GM06990 (cell line): ENCODE data around the gene KRTAP10-3.
"Not testable (repeated sequence)": the region's sequence is repeated elsewhere in the genome, so short reads cannot be mapped to it uniquely, and the experiment has no call there.

ENCODE experiments used
- DNase-seq: peaks from one replicate; pipeline ENCODE4 v3.0.0-alpha.2; 2011; ENCODE audit not compliant: insufficient read length; ENCODE audit errors: extremely low read depth
- H3K27me3 ChIP-seq: replicated peaks from 2 replicates; pipeline ENCODE4 v1.6.0; 2011; ENCODE audit warnings: low read length; ENCODE audit not compliant: control insufficient read depth, insufficient read depth
- H3K36me3 ChIP-seq: 2 replicates; pipeline ENCODE4 v1.5.1; 2011; ENCODE audit warnings: low read length; ENCODE audit not compliant: control insufficient read depth, insufficient read depth
- H3K4me3 ChIP-seq: replicated peaks from 2 replicates; pipeline ENCODE4 v1.5.1; 2011; ENCODE audit warnings: low read depth, mild to moderate bottlenecking, control low read depth, low read length
- TF ChIP-seq, protein P1 (sequence below): IDR thresholded peaks from 2 replicates; pipeline ENCODE4 v1.5.1; 2011; ENCODE audit warnings: low read length, control low read depth, mild to moderate bottlenecking, inconsistent platforms; ENCODE audit not compliant: insufficient read depth, poor library complexity, severe bottlenecking

Gene KRTAP10-3

DNA sequence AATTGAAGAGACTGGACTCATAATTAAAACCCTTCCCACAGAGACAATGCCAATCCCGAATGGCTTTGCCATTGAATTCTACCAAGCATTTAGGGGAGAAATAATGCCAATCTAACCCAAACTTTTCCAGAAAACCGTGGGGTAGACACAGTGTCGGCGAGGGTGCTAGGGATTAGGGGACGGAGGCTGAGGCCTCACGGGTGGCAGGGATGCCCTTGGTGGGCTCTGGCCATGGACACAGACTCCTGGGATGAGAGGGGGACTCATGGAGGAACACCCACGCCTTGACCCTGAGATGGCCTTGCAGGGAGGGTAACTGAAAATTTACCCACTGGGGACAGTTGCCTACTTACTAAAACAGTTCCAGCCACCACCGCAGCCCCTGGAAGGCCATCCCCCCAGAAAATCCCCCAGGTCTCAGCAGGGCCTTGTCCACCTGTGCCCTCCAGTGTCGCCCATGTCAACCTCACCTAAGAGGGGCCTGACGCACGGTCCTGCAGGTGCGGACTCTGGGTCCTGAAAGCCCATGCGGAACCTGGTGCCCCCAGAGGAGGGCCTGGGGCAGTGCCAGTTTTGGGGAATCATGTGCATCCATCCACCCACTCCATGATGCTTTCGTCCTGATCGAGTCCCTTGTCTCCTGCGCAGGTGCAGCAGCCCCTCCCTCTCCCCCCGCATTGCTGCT lies 19.9 kb upstream of the KRTAP10-3 start:
- TF ChIP-seq, protein P1, sequence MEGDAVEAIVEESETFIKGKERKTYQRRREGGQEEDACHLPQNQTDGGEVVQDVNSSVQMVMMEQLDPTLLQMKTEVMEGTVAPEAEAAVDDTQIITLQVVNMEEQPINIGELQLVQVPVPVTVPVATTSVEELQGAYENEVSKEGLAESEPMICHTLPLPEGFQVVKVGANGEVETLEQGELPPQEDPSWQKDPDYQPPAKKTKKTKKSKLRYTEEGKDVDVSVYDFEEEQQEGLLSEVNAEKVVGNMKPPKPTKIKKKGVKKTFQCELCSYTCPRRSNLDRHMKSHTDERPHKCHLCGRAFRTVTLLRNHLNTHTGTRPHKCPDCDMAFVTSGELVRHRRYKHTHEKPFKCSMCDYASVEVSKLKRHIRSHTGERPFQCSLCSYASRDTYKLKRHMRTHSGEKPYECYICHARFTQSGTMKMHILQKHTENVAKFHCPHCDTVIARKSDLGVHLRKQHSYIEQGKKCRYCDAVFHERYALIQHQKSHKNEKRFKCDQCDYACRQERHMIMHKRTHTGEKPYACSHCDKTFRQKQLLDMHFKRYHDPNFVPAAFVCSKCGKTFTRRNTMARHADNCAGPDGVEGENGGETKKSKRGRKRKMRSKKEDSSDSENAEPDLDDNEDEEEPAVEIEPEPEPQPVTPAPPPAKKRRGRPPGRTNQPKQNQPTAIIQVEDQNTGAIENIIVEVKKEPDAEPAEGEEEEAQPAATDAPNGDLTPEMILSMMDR: no peak
- H3K36me3 ChIP-seq: no peaks in the 10 kb centered on the region
- no peak overlapping the region for H3K4me3 ChIP-seq
- DNase-seq: no peak
- H3K27me3 ChIP-seq: no peaks in the 10 kb centered on the region

DNA sequence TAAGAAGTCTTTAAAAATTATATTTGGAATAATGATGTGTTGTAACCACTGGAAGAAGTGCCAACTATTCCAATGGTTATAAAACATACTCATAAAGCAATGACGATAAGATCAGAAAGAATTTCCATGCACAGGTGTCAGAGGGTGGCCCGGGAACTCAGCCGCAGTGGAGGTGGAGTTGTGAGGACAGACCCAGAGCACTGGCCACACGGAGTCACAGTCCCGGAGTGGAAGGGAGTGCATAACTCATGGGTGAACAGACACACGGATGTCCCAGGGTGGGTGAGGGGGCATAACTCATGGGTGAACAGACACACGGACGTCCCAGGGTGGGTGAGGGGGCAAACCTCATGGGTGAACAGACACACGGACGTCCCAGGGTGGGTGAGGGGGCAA lies 17.4 kb upstream of the KRTAP10-3 start:
- TF ChIP-seq, protein P1: no peak
- Histone ChIP-seq H3K4me3 (no peak overlapping the region), H3K36me3 (no peaks in the 10 kb centered on the region), H3K27me3 (no peaks in the 10 kb centered on the region)
- DNase-seq: no peak

DNA sequence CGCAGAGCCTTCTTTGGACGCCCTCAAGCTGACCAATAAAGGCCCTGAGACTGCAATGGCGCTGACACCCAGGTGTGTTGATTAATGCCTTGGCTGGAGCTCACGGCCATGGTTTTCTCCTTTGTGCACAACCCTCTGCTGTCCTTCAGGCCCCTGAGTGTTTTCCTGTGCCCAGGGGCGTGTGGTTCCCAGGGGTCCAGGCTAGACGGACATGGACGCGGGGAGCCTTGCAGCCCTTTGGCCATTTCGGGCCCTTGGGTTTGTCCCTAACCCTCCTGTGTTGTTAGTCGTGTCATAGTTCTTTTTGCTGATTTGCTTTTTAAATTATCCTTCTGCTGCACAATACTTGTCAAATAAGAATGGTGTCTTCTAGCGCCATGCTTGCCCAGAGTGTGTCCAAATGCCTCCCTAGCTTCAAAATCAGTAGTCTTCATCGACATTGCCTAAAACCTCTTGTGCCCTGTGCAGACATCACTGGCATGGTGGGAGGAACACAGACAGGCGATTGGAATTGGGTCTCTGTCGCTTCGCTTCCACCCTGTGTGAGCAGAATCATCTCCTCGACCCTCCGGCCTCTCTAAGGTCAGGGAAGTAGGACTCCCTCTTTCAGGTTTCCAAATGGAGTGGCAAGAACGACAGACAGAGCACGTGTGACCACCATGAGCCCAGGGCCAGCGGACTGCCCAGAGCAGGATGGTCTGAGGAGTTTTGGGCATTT lies 16.9 kb upstream of the KRTAP10-3 start:
- no peaks in the 10 kb centered on the region for H3K27me3 ChIP-seq
- TF ChIP-seq, protein P1: no peak
- no peaks in the 10 kb centered on the region for H3K36me3 ChIP-seq
- no peak for DNase-seq
- H3K4me3 ChIP-seq: no peak overlapping the region

DNA sequence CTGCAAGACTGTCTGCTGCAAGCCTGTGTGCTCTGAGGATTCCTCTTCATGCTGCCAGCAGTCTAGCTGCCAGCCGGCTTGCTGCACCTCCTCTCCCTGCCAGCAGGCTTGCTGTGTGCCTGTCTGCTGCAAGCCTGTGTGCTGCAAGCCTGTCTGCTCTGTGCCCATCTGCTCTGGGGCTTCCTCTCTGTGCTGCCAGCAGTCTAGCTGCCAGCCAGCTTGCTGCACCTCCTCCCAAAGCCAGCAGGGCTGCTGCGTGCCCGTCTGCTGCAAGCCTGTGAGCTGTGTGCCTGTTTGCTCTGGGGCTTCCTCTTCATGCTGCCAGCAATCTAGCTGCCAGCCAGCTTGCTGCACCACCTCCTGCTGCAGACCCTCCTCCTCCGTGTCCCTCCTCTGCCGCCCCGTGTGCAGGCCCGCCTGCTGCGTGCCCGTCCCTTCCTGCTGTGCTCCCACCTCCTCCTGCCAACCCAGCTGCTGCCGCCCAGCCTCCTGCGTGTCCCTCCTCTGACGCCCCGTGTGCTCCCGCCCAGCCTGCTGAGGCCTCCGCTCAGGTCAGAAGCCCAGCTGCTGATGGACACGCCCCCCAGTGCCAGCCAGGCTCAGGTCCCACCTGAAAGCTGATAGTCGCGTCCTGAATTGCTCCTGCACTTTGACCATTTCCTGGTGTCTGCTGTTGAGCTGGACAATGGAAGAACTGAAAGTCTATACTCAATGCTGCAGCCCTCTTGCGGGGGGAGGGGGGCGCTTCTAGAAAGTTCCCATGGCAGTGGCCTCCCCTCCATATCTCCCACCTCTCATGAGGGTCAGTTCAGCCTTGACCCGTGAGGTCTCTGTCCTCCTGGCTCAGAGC lies 16.1 kb upstream of the KRTAP10-3 start:
- Histone ChIP-seq H3K4me3 (no peak overlapping the region), H3K27me3 (no peaks in the 10 kb centered on the region), H3K36me3 (no peaks in the 10 kb centered on the region)
- DNase-seq: no peak
- TF ChIP-seq, protein P1: no peak

DNA sequence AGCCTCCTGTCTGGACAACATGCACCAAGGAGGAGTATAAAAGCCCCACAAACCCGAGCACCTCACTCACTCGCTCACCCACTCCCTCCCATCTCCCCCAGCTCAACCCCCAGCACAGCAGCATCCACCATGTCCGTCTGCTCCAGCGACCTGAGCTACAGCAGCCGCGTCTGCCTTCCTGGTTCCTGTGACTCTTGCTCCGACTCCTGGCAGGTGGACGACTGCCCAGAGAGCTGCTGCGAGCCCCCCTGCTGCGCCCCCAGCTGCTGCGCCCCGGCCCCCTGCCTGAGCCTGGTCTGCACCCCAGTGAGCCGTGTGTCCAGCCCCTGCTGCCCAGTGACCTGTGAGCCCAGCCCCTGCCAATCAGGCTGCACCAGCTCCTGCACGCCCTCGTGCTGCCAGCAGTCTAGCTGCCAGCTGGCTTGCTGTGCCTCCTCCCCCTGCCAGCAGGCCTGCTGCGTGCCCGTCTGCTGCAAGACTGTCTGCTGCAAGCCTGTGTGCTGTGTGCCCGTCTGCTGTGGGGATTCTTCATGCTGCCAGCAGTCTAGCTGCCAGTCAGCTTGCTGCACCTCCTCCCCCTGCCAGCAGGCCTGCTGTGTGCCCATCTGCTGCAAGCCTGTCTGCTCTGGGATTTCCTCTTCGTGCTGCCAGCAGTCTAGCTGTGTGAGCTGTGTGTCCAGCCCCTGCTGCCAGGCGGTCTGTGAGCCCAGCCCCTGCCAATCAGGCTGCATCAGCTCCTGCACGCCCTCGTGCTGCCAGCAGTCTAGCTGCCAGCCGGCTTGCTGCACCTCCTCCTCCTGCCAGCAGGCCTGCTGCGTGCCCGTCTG lies 15.2 kb upstream of the KRTAP10-3 start, which contains the start of gene KRTAP10-4:
Gene KRTAP10-4 (plus strand): TSS at position 100 of the 827 bp plus-strand sequence. CDS start 30 bp downstream, at position 130.
- DNase-seq: not testable (repeated sequence)

More for the DNA sequence above, 15.2 kb upstream of the KRTAP10-3 start, which contains the start of gene KRTAP10-4:
- H3K27me3 ChIP-seq, H3K4me3 ChIP-seq, H3K36me3 ChIP-seq: not testable (repeated sequence)
